ENCODE results near the gene GALNT5. TPM values are rescaled to one million over a fixed set of nuclear protein-coding genes. Genes with fewer than 3 reads are reported as not detected.

GALNT5 gene
- polyA plus RNA-seq, 3 donors: not detected

DNA sequence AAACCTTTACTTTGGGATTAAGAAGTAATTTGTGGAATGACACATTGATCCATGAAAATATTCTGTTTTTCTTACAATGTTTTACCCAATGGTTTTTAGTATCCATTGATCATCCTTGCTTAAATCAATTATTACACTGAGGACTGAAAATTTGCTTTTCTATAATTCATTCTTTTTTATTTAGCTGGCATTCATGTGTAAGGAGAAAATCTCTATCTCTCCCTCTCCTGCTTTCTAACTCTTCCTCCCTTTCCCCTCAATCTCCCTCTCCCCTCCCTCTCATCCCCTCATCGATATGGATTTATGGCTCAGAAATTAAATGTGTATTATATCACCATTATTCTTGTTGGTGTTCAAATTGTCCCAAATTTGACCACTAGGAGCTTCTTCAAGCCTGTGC lies 29.7 kb downstream of the GALNT5 start:
- H3K27ac ChIP-seq (ENCODE audit: low read depth in 1 of 2, low read length in 2 of 2): no peak overlapping the region
- no peaks in the 10 kb centered on the region for H3K79me2 ChIP-seq (ENCODE audit: insufficient read depth, low read length)
- no peak overlapping the region for H3K27ac Mint-ChIP-seq
- WGBS (ENCODE audit: insufficient coverage): no CpG with 5 or more reads among the region's 1 CpG
- TF ChIP-seq, protein P1, sequence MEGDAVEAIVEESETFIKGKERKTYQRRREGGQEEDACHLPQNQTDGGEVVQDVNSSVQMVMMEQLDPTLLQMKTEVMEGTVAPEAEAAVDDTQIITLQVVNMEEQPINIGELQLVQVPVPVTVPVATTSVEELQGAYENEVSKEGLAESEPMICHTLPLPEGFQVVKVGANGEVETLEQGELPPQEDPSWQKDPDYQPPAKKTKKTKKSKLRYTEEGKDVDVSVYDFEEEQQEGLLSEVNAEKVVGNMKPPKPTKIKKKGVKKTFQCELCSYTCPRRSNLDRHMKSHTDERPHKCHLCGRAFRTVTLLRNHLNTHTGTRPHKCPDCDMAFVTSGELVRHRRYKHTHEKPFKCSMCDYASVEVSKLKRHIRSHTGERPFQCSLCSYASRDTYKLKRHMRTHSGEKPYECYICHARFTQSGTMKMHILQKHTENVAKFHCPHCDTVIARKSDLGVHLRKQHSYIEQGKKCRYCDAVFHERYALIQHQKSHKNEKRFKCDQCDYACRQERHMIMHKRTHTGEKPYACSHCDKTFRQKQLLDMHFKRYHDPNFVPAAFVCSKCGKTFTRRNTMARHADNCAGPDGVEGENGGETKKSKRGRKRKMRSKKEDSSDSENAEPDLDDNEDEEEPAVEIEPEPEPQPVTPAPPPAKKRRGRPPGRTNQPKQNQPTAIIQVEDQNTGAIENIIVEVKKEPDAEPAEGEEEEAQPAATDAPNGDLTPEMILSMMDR (IDR thresholded peaks at IDR 0.05): no peak
- H3K4me2 ChIP-seq (replicated peaks; ENCODE audit: extremely low read depth, low read length, poor library complexity, severe bottlenecking): no peak overlapping the region
- H4K20me1 ChIP-seq (ENCODE audit: insufficient read depth, low read length): no peaks in the 10 kb centered on the region
- no peak overlapping the region for H3K9ac ChIP-seq (ENCODE audit: insufficient read depth, low read length, poor library complexity, severe bottlenecking)
- H2AFZ ChIP-seq (ENCODE audit: insufficient read depth, low read depth, low read length, poor library complexity, severe bottlenecking): no peak overlapping the region
- H3K9me3 Mint-ChIP-seq: peaks cover 0 to 1% (median 0%) of the 10 kb centered on the region in 7 donors
- H3K4me1 ChIP-seq (ENCODE audit: control insufficient read depth in 1 of 2, insufficient read depth in 2 of 2, low read length in 2 of 2): no peaks in the 10 kb centered on the region
- DNase-seq: no peak
- no peaks in the 10 kb centered on the region for H3K9me3 ChIP-seq (replicated peaks in 1 of 2; ENCODE audit: control insufficient read depth in 1 of 2, insufficient read depth in 1 of 2, low read length in 2 of 2)
- no peaks in the 10 kb centered on the region for H3K27me3 Mint-ChIP-seq (ENCODE audit: low read depth in 3 of 3)
- intact Hi-C loops (cut with micrococcal nuclease): no loop called here
- no peak overlapping the region for H3K4me3 Mint-ChIP-seq
- H3K36me3 ChIP-seq (replicated peaks in 1 of 2; ENCODE audit: control insufficient read depth in 1 of 2, insufficient read depth in 2 of 2, low read length in 2 of 2): no peaks in the 10 kb centered on the region
- H3K4me3 ChIP-seq (replicated peaks in 1 of 3; ENCODE audit: low read depth in 2 of 3, low read length in 3 of 3): no peak overlapping the region
- H3K4me1 Mint-ChIP-seq: no peaks in the 10 kb centered on the region
- H3K27me3 ChIP-seq (ENCODE audit: control insufficient read depth in 2 of 2, insufficient read depth in 2 of 2, low read length in 2 of 2): no peaks in the 10 kb centered on the region
- H3K36me3 Mint-ChIP-seq: no peaks in the 10 kb centered on the region

DNA sequence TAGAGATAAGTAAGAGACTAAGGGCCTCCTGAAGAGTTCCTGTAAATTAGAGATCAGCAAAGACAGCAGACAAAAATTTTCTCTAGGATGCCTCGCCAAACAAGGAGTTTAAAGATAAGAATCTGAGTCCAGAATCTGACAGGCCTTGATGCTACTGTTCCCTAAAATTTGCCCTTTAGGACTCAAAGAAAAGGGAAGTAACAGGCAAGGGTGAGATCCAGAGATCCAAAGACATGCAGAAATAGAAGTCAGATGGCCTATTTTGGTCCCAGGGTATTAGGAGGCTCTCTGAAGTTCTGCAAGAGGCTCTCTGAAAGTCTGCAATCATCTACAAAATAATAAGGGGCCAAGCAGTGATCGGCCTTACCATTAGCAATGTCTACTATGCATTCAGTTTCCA lies 33.0 kb downstream of the GALNT5 start:
- intact Hi-C loops (cut with micrococcal nuclease): no loop called here
- H4K20me1 ChIP-seq (ENCODE audit: insufficient read depth, low read length): no peaks in the 10 kb centered on the region
- no peaks in the 10 kb centered on the region for H3K4me1 ChIP-seq (ENCODE audit: control insufficient read depth in 1 of 2, insufficient read depth in 2 of 2, low read length in 2 of 2)
- H3K27me3 ChIP-seq (ENCODE audit: control insufficient read depth in 2 of 2, insufficient read depth in 2 of 2, low read length in 2 of 2): no peaks in the 10 kb centered on the region
- no peak overlapping the region for H3K4me2 ChIP-seq (replicated peaks; ENCODE audit: extremely low read depth, low read length, poor library complexity, severe bottlenecking)
- no peak overlapping the region for H2AFZ ChIP-seq (ENCODE audit: insufficient read depth, low read depth, low read length, poor library complexity, severe bottlenecking)
- H3K36me3 ChIP-seq (replicated peaks in 1 of 2; ENCODE audit: control insufficient read depth in 1 of 2, insufficient read depth in 2 of 2, low read length in 2 of 2): no peaks in the 10 kb centered on the region
- no peak for DNase-seq
- no peak overlapping the region for H3K27ac ChIP-seq (ENCODE audit: low read depth in 1 of 2, low read length in 2 of 2)
- Mint-ChIP-seq H3K4me1 (no peaks in the 10 kb centered on the region), H3K36me3 (no peaks in the 10 kb centered on the region), H3K4me3 (no peak overlapping the region), H3K27ac (no peak overlapping the region), H3K9me3 (no peaks in the 10 kb centered on the region), H3K27me3 (ENCODE audit: low read depth in 3 of 3) (peaks cover 0 to 2% (median 0%) of the 10 kb centered on the region in 3 donors)
- H3K9ac ChIP-seq (ENCODE audit: insufficient read depth, low read length, poor library complexity, severe bottlenecking): no peak overlapping the region
- TF ChIP-seq, protein P1 (IDR thresholded peaks at IDR 0.05): no peak
- no peaks in the 10 kb centered on the region for H3K79me2 ChIP-seq (ENCODE audit: insufficient read depth, low read length)
- no peaks in the 10 kb centered on the region for H3K9me3 ChIP-seq (replicated peaks in 1 of 2; ENCODE audit: control insufficient read depth in 1 of 2, insufficient read depth in 1 of 2, low read length in 2 of 2)
- no peak overlapping the region for H3K4me3 ChIP-seq (replicated peaks in 1 of 3; ENCODE audit: low read depth in 2 of 3, low read length in 3 of 3)
- WGBS (ENCODE audit: insufficient coverage): no CpG with 5 or more reads among the region's 2 CpGs
